ENCODE measurements around the gene ZNF580. TPM values are rescaled to one million over a fixed set of nuclear protein-coding genes. Genes with fewer than 3 reads are reported as not detected.

Gene ZNF580
- total RNA-seq, 1 experiment from 2014 or later, result 22.8 TPM

DNA sequence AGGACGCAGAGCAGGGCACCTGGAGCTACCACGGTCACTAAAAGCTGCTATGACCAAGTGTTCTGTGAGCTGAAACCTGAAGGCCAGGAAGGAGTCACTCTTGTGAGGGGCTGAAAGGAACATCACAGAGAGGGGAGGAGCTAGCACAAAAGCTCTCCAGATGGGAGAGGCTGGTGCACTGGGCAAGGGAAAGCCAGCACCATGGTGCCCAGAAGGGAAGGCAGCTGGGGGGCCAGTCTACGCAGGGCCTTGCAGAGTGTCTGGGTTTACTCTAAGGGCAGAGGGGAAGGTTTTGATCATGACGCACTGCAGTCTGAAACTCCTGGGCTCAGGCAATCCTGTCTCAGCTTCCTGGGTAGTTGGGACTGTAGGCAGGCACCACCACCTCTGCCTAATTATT, 4.1 kb upstream of the ZNF580 start:
- no peak overlapping the region for H2BK5ac ChIP-seq (ENCODE audit: insufficient read length, low read length)
- H2BK12ac ChIP-seq (ENCODE audit: insufficient read length, low read depth, low read length), result no peak overlapping the region
- Mint-ChIP-seq H3K27me3 (ENCODE audit: low read depth) (peaks cover 3% of the 10 kb centered on the region; the same call in 1 of the 2 replicates), H3K4me3 (peak overlapping the region; percentile 100), H3K4me1 (peaks cover 24 to 36% of the 10 kb centered on the region in 2 experiments), H3K36me3 (ENCODE audit: insufficient read depth in 1 of 3, low read depth in 3 of 3) (peaks cover 10 to 15% (median 14%) of the 10 kb centered on the region in 3 experiments), H3K9me3 (no peaks in the 10 kb centered on the region; a peak in 1 of 5 replicates), H3K27ac (peak overlapping the region in 2 of 3 experiments; percentile 8 to 57; a peak in 2 of 7 replicates)
- no peaks in the 10 kb centered on the region for H4K20me1 ChIP-seq (ENCODE audit: control insufficient read depth, insufficient read depth, insufficient read length)
- no peak for DNase-seq
- H2BK20ac ChIP-seq (ENCODE audit: low read depth, low read length, poor library complexity, severe bottlenecking), result no peak overlapping the region
- peaks cover 13% of the 10 kb centered on the region for H3K23me2 ChIP-seq (ENCODE audit: insufficient read length, low read depth, low read length, poor library complexity, severe bottlenecking)
- no peak overlapping the region for H3K14ac ChIP-seq (ENCODE audit: insufficient read depth, low read length)
- H3K79me1 ChIP-seq (ENCODE audit: insufficient read depth, low read depth, low read length, poor library complexity, severe bottlenecking), result peaks cover 6% of the 10 kb centered on the region
- H3K27me3 ChIP-seq (ENCODE audit: insufficient read depth, low read length), result no peaks in the 10 kb centered on the region
- WGBS (ENCODE audit: extremely low coverage, insufficient read length, low lambda C conversion rate), result no CpG with 5 or more reads among the region's 4 CpGs
- H3K9me3 ChIP-seq (ENCODE audit: control insufficient read depth, low read depth, low read length), result no peaks in the 10 kb centered on the region
- 0 out of 2 replicates have a peak, but pooled peaks cover 2% of the 10 kb centered on the region for H3K4me1 ChIP-seq (ENCODE audit: insufficient read depth, low read length)
- H4K5ac ChIP-seq (ENCODE audit: insufficient read length, low read depth, low read length), result no peak overlapping the region
- H3K4ac ChIP-seq (ENCODE audit: low read depth, low read length), result no peak overlapping the region
- TF ChIP-seq, protein P1, sequence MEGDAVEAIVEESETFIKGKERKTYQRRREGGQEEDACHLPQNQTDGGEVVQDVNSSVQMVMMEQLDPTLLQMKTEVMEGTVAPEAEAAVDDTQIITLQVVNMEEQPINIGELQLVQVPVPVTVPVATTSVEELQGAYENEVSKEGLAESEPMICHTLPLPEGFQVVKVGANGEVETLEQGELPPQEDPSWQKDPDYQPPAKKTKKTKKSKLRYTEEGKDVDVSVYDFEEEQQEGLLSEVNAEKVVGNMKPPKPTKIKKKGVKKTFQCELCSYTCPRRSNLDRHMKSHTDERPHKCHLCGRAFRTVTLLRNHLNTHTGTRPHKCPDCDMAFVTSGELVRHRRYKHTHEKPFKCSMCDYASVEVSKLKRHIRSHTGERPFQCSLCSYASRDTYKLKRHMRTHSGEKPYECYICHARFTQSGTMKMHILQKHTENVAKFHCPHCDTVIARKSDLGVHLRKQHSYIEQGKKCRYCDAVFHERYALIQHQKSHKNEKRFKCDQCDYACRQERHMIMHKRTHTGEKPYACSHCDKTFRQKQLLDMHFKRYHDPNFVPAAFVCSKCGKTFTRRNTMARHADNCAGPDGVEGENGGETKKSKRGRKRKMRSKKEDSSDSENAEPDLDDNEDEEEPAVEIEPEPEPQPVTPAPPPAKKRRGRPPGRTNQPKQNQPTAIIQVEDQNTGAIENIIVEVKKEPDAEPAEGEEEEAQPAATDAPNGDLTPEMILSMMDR (conservative IDR thresholded peaks at IDR 0.05), result no peak
- no peak overlapping the region for H3K4me2 ChIP-seq (ENCODE audit: insufficient read depth, insufficient read length, low read length)
- no peak overlapping the region for H3K23ac ChIP-seq (ENCODE audit: insufficient read length, low read depth, low read length)
- no peak overlapping the region for H2AFZ ChIP-seq (ENCODE audit: low read length)
- H4K8ac ChIP-seq (replicated peaks; ENCODE audit: insufficient read length, low read depth, low read length), result no peak overlapping the region
- H2BK15ac ChIP-seq (ENCODE audit: low read depth, low read length), result no peak overlapping the region
- H3K79me2 ChIP-seq (ENCODE audit: insufficient read depth, low read length), result peaks cover 10% of the 10 kb centered on the region; the same call in 1 of the 2 replicates
- no peak overlapping the region for H2BK120ac ChIP-seq (ENCODE audit: low read depth, low read length, poor library complexity, severe bottlenecking)
- H2AK5ac ChIP-seq (ENCODE audit: insufficient read length, low read length), result no peak overlapping the region
- H3K27ac ChIP-seq (ENCODE audit: insufficient read length, low read depth, low read length), result no peak overlapping the region
- H3K18ac ChIP-seq (ENCODE audit: insufficient read length, low read depth, low read length), result no peak overlapping the region
- no peak overlapping the region for H3K9ac ChIP-seq (ENCODE audit: extremely low read depth, insufficient read length, low read length)
- no peak overlapping the region for H4K91ac ChIP-seq (ENCODE audit: insufficient read length, low read depth, low read length)
- no peak overlapping the region for H3T11ph ChIP-seq (ENCODE audit: low read length)
- H3K56ac ChIP-seq (ENCODE audit: insufficient read length, low read depth, low read length), result no peak overlapping the region
